NCI-H128 (cell line): ENCODE measurements around the gene SIRPD.
"Not testable (repeated sequence)": the region's sequence is repeated elsewhere in the genome, so short reads cannot be mapped to it uniquely, and the experiment has no call there.

ENCODE experiments used
- DNase-seq: peaks from one replicate; lab custom pipeline; 2025; ENCODE audit not compliant: unreplicated experiment; lab: John Stamatoyannopoulos, UW

Gene SIRPD

DNA sequence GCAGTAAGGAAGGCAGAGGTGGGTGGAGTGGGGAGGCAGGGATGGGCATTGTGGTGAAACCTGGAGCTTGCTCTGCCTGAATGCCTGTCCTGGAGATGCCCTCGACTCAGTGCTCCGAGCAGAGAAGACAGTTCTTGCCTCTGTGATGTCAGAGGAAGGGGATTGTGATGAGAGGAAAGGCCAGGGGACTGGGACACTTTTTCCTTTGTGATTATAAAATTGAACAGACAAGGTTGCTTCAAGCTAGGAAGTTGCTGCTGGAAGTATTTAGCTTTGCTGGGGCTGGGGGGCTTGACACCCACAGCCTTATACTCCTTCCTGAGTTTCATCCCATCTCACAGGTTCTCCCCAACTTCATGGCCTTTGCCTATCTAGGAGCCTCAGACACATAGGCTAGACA is at the start of gene SIRPD:
Gene SIRPD, minus strand, starts transcription at position 101 of the 400 bp plus-strand sequence. Its CDS starts 52 bp downstream, at position 49.
- DNase-seq: no peak

DNA sequence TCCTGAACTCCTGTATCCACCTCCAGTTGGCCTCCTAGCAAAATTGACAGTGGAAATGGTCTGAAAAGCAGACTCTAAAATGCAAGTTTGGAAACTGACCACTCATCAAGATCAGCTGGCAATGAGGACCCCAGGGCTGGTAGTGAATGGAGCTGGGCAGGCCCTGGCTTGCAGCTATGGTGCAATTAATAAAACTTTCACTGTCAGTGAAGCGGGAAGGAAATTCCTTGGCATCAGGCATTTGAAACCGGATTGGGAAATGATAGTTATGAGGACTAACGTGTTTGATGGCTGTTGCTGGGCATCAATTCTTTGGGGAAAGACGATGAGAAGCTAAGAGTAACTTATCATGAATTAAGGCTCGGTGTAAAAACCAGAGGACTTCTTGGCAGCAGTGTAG is 43.2 kb upstream of the SIRPD start:
- no peak for DNase-seq

DNA sequence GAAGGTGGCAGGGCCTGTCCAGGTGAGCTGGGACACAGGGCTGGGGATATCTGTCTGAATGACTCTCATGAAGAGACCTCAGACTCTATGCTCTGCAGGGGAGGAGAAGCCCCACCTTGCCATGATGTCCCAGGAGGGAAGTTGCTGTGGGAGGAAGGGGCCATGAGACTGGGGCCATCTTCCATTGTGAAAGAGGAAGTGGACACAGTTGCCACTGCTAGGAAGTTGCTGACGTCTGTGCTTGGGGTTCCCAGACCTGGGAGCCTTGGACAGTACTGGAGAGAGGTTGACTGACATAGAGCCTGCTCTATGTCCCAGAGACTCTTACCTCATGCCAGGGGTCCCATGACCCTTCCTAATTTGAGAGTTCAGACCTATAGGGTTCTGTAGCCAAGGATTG is 37.8 kb upstream of the SIRPD start:
- DNase-seq: no peak

DNA sequence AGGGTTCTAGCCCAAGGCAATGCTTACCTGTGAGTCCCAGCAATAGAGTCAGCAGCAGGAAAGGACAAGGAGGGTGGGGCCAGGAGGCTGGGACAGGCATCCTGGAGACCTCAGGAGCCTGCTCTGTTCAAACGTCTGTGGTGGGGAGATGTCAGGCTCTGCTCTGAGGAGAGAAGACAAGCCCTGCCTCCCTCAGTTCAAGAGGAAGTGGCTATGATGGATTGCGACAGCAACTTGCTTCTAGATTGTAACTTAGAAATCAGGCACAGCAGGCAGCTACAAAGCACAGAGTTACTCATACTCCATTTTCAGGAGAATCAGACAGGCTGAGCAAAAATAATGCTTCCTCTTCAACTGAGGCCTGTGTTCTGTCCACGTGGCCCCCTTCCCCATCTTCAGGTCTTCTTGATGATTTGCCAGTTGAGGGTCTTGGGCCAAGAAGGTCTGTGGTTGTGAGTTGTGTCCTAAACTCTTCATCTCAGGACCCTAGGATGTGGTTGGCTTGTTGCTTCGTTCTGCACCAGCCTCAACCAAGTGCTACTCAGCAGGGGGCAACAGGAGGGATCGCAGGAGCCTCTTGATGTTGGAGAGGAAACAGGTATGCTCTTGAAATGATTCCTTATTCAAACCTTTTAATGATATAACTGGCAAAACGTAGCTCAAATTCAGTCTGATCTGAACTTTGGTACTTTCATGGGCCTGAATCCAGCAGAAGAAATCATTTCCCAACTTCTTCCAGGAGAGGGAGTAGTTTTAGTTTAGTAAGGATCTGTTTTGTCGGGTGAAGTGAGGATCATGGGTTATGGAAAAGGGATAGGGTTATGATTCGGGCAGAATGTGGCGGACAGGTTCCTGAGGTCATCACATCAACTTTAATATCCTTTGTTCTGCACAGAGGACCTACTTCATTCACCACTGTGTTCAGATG is 31.3 kb upstream of the SIRPD start:
- no peak for DNase-seq

DNA sequence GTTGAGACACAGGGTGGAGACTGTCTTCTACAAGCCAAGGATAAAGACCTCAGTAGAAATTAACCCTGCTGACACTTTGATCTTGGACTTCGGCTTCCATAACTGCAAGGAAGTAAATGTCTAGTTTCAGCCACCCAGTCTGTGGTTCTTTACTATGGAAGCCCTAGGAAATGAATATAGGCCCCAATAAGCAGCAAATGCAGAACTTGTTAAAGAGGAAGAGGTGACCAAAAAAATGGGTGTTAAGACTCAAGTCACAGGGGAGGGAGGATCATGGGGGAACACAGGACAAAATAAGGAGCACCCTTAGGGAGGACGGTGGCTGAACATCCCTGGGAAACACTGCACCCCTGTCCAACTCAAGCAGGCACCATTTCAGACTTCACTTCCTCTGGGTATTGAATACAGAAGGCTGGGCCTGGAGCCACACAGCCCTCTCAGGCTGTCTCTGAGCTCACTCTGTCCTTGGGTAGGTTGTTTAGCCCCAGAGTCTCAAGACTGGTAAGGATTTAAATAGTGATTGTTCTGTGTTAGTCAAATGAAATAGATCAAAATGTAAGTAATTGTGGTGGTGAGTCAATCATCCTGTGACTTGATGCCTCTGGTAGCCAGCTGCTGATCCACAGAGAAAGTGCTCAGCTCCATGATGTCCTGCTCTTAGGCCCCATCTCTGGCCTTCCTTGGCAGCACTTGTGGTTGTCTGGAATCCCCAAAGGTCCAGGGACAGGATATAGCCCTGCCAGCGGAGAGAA is 30.5 kb upstream of the SIRPD start:
- DNase-seq: no peak

DNA sequence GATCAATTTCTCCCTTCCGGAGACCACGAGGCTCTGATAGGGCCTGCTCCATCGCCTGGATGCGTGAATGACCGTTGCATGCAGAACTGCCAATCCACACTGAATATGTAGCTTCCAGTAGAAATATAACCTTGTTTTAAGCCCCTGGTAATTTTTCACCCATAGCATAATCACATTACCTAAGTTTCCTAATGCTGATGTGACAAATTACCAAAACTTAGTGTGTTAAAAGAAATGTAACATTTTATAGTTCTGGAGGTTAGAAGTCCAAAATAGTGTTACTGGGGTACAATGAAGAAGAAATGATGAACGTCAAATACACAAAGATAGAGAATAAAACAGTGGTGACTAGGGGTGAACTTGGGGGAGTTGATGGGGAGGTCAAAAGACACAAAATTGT is 22.0 kb upstream of the SIRPD start:
- no peak for DNase-seq

DNA sequence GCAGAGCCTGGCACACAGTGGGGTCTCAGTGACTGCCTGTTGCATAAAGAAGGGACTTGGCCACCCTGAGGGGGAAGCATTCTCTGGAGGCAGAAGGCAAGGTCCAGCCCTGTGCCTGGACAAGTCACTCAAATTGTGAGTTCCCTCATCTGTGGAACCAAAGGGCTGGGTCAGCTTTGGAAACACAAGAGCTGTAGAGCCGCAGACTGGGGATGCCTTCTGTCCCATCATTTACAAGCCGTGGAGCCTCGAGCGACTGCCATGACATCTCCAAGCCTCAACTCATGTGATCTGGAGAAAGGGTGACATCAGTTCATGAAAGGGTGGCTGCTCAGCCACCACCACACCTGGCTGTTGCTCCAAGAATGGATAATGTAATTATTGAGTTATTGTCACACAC is 20.4 kb upstream of the SIRPD start:
- no peak for DNase-seq

DNA sequence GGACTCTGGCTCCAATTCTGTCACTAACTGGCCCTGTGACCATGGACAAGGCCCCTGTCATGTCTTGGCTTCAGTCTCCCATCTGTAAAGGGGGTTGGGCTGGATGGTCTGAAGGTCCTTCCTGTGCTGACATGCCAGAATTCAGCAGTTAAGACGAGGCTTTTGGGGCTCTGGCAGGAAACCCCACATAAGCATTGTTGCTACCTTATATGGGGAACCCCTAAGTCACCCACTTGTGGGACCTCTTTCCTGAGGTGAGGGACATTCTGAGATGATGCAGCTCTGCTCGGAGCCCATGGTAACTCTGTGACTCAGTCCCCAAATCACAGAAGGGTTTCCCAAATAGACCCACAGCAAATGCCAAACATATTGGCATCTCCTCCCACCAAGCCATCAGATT is 19.8 kb upstream of the SIRPD start:
- not testable (repeated sequence) for DNase-seq

DNA sequence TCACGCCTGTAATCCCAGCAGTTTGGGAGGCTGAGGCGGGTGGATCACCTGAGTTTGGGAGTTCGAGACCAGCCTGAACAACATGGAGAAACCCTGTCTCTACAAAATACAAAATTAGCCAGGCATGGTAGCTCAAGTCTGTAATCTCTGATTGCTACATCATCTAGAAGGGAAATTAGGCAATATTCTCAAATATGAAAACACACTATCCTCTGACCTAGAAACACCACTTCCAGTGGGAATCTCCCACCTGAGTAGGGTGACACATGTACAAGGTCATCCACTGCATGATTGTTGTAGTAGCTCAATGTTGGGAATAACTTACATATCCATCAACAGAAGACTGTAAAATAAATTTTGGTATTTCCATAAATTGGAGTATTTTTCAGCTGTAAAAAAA is 19.1 kb upstream of the SIRPD start:
- no peak for DNase-seq

DNA sequence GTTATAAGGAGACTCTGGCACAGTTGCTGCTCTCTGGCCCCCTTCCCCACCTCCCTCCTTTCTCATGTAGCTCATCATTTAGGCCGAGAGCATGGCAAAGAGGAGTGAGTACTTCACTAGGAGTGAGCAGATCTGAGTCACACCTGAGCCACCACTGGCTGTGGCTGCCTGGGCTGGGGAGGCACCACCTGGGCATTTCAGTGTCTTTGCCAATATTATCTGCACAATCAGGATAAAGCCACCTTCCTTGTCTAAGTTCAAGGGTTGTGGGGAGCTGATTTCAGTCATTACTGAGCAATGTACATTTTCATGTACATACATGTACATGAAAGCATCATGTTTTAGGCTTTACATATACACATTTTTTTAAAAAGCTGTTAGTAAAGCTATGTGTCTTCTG is 18.5 kb upstream of the SIRPD start:
- not testable (repeated sequence) for DNase-seq

DNA sequence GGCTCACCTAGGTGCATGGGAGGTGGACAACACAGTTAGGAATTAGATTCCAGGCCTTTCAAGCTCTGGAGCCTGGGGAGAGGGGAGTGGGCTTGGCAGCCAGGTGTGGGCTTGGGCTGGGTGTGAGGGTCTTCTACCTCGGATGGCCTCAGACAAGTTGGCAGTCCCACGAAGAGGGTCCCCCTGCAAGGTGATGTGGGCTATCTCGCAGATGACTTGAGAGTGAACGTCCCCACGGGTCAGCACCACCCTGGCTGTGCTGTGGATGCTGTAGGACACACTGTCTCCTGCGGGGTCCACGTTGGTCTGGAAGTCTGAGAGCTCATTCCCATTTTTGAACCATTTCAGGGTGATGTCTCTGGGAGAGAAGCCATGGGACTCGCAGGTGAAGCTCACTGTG is 14.1 kb upstream of the SIRPD start:
- not testable (repeated sequence) for DNase-seq

DNA sequence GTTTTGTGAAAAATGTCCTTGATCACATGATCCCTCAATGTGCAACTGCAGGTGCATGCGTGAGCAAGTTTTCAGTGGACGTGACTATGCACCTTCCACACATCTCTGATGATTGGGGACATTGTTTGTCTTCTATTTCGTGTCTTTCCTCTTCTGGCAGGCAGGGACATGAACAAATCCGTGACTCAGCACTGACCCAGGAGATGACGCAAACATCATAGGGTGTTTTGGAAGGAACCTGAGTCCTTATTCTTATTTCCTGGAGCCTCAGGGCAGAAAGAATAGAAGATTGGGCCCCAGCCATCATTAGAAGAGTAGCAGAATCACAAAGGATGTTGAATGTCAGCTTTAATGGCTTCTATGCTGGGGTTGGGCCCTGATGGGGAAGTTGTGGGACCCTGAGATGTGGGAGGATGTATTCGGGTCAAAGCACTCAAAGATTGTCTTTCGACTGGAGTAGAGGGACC is 11.9 kb upstream of the SIRPD start:
- no peak for DNase-seq

DNA sequence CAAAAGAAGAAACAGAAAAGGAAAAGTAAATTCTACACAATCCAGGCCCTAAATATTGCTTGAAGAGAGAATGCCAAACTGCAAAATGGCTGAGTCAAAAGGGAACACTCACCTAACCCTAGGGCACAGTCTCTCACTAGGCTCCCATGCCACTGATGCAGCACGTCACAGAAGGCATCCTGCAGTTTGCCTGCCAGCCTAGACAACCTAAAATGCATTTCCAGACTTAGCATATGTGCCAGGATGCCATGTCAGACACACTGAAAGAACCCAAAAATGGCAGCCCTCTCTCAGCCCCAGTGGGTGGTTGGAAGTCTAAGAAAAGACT is 10.6 kb upstream of the SIRPD start:
- DNase-seq: no peak

DNA sequence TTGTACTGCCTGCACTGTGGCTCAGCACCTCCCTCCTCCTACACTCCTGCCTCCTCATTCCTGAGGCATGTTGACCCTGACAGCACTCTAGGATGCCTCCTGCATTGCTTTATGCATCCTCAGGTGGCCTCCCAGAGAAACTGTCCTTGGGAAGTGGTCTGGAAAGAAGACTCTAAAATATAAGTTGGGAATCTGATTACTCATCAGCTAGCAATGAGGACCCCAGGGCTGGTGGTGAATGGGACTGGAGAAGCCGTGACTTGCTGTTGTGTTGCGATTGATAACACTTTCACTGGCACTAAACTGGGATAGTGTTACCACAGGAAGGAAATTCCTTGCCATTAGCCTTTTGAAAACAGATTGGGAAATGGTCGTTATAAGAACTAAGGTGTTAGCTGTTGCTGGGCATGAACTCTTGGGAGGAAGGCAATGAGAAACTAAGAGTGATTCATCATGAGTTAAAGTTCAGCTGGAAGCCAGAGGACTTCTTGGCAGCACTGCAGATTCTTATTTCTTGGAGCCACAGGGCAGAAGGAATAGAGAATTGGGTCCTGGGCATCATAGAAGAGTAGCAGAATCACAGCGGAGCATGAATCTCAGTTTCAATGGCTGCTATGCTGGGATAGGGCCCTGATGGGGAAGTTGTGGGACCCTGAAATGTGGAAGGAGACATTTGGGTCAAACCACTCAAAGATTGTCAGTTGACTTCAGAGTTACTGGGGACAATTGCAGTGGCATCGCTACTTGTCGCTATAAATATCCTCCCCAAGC is 10.1 kb upstream of the SIRPD start:
- DNase-seq: no peak

DNA sequence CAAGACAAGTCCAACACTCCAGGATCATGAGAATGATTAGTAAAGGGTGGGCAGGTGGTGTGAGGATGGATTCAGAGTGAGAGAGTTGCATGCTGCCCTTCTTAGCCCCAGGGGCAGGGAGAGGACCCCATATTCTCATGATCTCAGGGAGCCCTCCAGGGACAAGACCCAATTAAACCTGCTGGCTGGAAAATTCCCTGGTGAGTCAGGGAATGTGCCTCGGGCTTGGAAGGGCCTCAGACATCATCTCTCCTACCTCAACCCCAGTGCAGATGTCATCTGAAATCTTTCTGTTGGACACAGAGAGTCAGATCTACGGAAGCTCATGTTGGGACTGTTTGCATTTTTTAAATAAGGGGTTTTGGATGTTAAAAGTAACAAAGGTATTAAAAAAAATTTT is 9.2 kb upstream of the SIRPD start:
- DNase-seq: no peak

DNA sequence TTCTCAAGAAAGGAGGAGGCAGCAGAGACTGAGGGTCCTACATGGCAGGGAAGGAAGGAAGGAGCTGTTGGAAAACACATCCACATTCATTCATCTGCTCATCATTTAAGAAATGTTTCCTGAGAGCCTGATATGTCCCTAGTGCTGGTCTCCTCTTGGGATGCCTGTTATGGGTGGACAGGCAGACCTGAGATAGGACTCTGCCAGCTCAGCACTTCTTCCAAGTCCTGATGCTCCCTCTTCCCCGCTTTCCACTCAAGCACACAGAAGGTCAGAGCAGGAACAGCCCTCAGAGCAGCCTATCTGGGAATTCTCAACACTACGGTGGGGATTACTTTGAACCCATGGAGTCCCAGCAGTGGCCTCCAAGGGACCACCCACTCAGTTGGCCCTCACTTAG is 8.0 kb upstream of the SIRPD start:
- DNase-seq: no peak

DNA sequence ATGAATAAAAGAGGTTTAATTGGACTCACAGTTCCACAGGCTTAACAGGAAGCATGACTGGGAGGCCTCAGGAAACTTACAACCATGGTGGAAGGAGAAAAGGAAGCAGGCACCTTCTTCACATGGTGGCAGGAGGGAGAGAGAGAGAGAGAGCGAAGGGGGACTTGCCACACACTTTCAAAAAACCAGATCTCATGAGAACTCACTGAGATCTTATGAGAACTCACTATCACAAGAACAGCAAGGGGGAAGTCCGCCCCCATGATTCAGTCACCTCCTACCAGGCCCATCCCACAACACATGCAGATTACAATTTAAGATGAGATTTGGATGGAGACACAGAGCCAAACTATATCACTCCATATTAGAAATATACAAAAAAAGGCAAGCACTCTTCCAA is 6.1 kb upstream of the SIRPD start:
- no peak for DNase-seq

DNA sequence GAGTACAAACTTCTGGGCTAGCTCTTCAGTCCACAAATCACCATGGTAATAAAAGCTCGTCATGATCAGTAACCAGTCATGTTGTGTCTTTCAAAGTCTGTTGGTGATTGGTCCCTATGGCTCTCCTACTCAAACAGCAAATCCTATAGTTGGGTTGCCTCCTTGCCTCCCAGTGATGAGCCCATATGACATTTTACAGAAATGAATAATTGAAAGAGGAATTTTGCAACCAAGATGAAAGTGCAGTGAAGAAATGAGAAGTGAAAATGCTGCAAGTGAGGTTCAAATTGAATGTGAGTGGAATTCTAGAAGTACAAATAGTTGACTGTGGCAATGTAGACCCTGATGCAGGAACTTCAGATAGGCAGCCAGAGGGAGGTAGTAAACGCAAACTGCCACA is 5.1 kb upstream of the SIRPD start:
- no peak for DNase-seq

DNA sequence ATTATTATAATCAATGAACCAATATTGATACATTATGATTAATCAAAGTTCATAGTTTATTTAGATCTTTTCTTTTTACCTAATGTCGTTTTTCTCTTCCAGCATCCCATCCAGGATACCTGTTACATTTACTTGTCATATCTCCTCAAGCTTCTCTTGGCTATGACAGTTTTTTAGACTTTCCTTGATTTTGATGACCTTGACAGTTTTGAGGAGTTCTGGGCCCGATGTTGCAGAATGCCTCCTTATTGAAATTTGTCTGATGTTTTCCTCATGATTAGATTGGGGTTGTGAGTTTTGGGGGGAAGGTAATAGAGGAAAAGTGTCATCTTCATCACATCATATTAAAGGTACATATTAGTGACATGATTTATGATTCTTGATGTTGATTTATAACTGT is 3.8 kb upstream of the SIRPD start:
- DNase-seq: no peak

DNA sequence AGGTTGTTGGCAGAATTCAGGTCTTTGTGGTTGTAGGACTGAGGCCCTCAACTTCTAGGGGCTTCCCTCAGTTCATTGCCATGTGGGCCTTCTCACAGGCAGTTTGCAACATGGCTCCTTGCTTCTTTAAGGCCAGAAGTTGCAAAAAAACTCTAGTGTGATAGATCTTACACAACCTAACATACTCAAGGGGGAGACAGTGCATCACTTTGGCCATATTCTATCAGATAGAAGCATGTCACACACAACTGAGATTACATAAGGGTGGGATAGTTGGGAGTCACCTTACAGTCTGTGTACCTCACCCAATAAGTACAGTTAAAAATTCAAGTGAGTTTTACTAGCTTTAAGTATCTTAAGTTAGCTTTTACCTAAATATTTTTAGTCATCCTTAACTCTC is 1.6 kb downstream of the SIRPD start:
- no peak for DNase-seq

DNA sequence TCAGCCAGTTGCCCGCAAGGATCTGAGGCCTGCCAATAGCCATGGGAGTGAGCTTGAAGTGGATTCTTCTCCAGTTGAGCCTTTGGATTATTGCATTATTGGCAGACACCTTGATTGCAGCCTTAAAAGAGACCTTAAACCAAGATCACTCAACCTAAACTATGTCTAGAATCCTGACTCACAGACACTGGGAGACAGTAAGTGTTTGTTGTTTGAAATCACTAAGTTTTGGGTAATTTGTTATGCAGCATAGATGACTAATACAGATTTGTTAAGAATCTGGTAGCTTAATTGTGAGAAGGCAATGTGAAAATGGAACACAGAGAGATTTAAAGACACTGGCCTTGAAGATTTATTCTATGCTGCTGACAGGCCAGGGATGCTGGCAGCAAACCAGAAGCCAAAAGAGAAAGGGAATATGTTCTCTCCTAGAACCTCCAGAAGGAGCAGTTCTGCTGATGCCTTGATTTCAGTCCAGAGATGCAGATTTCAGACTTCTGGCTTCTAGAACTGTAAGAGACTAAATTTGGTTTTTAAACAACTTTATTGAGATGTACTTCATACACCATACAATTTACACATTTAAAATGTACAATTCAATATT is 17.6 kb downstream of the SIRPD start:
- DNase-seq: no peak
